GM23248 (cell line): ENCODE results near the gene SLC22A1.

ENCODE experiments used
- EZH2 ChIP-seq: fragments of 200-600 bp; sonication (generic); IDR thresholded peaks from 2 replicates; pipeline ENCODE4 v1.6.1; 2018; ENCODE audit warnings: antibody characterized with exemption, mild to moderate bottlenecking; ENCODE audit not compliant: insufficient read depth, poor library complexity, severe bottlenecking
- EZH2phosphoT487 ChIP-seq: fragments of 200-600 bp; sonication (generic); IDR thresholded peaks from 2 replicates; pipeline ENCODE4 v1.6.1; 2018; ENCODE audit warnings: antibody characterized with exemption, moderate library complexity, mild to moderate bottlenecking, low read depth; ENCODE audit not compliant: insufficient read depth

DNA sequence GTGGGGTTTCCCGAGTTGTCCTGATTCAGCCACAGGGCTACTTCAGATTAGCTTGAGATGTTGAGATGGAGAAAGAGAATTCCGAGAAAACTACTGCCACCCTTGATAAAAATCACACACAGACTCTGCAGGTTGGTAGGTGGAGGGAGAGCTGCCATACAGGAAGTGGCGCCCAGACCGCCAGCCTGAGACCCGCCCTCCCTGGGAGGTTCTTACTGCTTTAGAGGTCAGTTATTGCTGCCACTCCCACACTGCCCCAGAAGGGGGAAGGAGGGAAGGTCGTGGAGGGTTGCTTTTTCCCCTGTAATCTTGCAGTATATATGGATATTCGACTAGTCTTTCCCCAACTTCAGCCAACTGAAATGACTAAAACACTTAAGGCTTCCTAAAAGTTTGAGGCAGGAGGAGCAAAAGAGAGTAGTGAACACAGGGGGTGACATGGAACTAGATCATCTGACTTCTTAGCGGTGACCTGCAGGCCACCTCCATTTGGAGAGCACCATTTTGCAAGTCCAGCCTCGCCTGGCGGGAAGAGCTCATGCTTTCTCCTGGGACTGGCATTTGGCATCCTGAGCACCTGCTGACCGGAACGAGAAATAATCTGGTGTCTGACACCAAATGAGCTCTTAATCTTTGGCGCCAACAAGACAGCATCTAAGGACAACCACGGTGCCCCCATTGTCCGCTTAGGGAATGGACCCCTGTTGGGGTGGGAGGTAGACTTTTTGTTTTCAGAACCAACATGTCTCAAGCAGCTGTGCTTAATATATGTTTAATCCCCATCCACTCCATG is 35.7 kb upstream of the SLC22A1 start:
- no peak for TF ChIP-seq EZH2
- TF ChIP-seq EZH2phosphoT487: no peak
